Measurements from ENCODE around the gene CWF19L1. TPM values are rescaled to one million over a fixed set of nuclear protein-coding genes. Genes with fewer than 3 reads are reported as not detected.
"Not testable (repeated sequence)": the region's sequence is repeated elsewhere in the genome, so short reads cannot be mapped to it uniquely, and the experiment has no call there.

CWF19L1 gene
- total RNA-seq, 1 experiment from 2014 or later: 28.1 TPM

- TF ChIP-seq ERG (CRISPR knock-in tag; IDR thresholded peaks at IDR 0.05) (no peak), FOXP4 (CRISPR knock-in tag; IDR thresholded peaks at IDR 0.05) (peak; percentile 52; the same call in 1 of the 2 replicates), ZNF396 (CRISPR knock-in tag; IDR thresholded peaks at IDR 0.05; ENCODE audit: borderline replicate concordance) (no peak), ZNF263 (CRISPR knock-in tag; IDR thresholded peaks at IDR 0.05; ENCODE audit: low read depth) (no peak)
Measured at GRCh38 chr10:100286051-100287033, 18.9 kb upstream of the CWF19L1 start, which contains the start of gene BLOC1S2 (continued).

- peaks cover 11% of the 10 kb centered on the region for H3K36me3 Mint-ChIP-seq
- peaks cover 17% of the 10 kb centered on the region for H3K4me1 Mint-ChIP-seq
- H3K27ac Mint-ChIP-seq: peak overlapping the region; percentile 94
- not testable (repeated sequence) for H3K9me3 Mint-ChIP-seq; H3K27me3 Mint-ChIP-seq (ENCODE audit: low read depth); DNase-seq (ENCODE audit: low spot score); ATAC-seq
- H3K4me3 Mint-ChIP-seq: peak overlapping the region; percentile 99
- POLR2A ChIA-PET: interaction anchor here (0.6 kb wide), 1 partner anchor 553 kb away, joined by 3 read pairs; the partner anchor contains the start of genes COX15 and CUTC
- CTCF ChIA-PET: interaction anchor here (2.4 kb wide), 1 partner anchor 233 kb away, joined by 6 read pairs; no protein-coding TSS in a partner anchor
Measured at GRCh38 chr10:100285326-100285725, 17.9 kb upstream of the CWF19L1 start.

- Mint-ChIP-seq H3K27ac (no peak overlapping the region), H3K9me3 (peaks cover 9% of the 10 kb centered on the region), H3K36me3 (peaks cover 28% of the 10 kb centered on the region), H3K4me1 (peaks cover 17% of the 10 kb centered on the region), H3K4me3 (no peak overlapping the region), H3K27me3 (ENCODE audit: low read depth) (peaks cover 2% of the 10 kb centered on the region; the same call in 1 of the 2 replicates)
- ChIA-PET CTCF (interaction anchor here (1.4 kb wide), 1 partner anchor 42 kb away, joined by 3 read pairs; no protein-coding TSS in a partner anchor), POLR2A (no interaction called here)
- ATAC-seq (no peak), DNase-seq (ENCODE audit: low spot score) (no peak)
- no peak for TF ChIP-seq GABPB1 (CRISPR knock-in tag; IDR thresholded peaks at IDR 0.05)
- no peak for TF ChIP-seq TCF7 (CRISPR knock-in tag; IDR thresholded peaks at IDR 0.05; ENCODE audit: low read depth)
- no peak for TF ChIP-seq ATF3 (CRISPR knock-in tag; conservative IDR thresholded peaks at IDR 0.05)
- TF ChIP-seq E2F4 (CRISPR knock-in tag; IDR thresholded peaks at IDR 0.05; ENCODE audit: borderline replicate concordance, low read depth): no peak
- TF ChIP-seq JAZF1 (CRISPR knock-in tag; IDR thresholded peaks at IDR 0.05): no peak
- TF ChIP-seq MXD4 (CRISPR knock-in tag; IDR thresholded peaks at IDR 0.05; ENCODE audit: borderline replicate concordance): no peak
- no peak for TF ChIP-seq MLX (CRISPR knock-in tag; IDR thresholded peaks at IDR 0.05)
- TF ChIP-seq USF2 (CRISPR knock-in tag; IDR thresholded peaks at IDR 0.05): no peak
- no peak for TF ChIP-seq ARID4B (CRISPR knock-in tag; IDR thresholded peaks at IDR 0.05; ENCODE audit: borderline replicate concordance)
- TF ChIP-seq SMAD3 (CRISPR knock-in tag; IDR thresholded peaks at IDR 0.05; ENCODE audit: borderline replicate concordance): no peak
- TF ChIP-seq TP53 (CRISPR knock-in tag; IDR thresholded peaks at IDR 0.05): no peak
Measured at GRCh38 chr10:100282907-100283306, 15.5 kb upstream of the CWF19L1 start.
